IMR-90 (cell line): ENCODE data around the gene CPEB1. TPM values are rescaled to one million over a fixed set of nuclear protein-coding genes. Genes with fewer than 3 reads are reported as not detected.

ENCODE experiments used
- ATAC-seq: fragments of 200-7000 bp; cut with Tn5 transposase; 2 replicates; pipeline ENCODE4 v1.9.1; 2020; ENCODE audit warnings: low read depth, mild to moderate bottlenecking, moderate library complexity
- BruUV-seq: library from RNA; stranded (reverse); fragments of 400-500 nt; replicated peaks from 2 replicates; lab custom pipeline; 2021; lab: Mats Ljungman, UMichigan
- CTCF ChIA-PET: fragments of 300-600 bp; formaldehyde crosslinking; extraction: SDS; loops from one replicate; lab custom pipeline; 2021; ENCODE audit warnings: antibody characterized with exemption; lab: Yijun Ruan, JAX
- POLR2A ChIA-PET: fragments of 300-600 bp; sonication (Branson Sonifier 250); formaldehyde crosslinking; loops from one replicate; lab custom pipeline; 2022; ENCODE audit warnings: antibody characterized with exemption; ENCODE audit not compliant: unreplicated experiment; lab: Charles Lee
- DNase-seq: peaks from one replicate; pipeline ENCODE4 v3.0.0; 2013
- H2AFZ ChIP-seq: replicated peaks from 2 replicates; pipeline ENCODE3; 2013; ENCODE audit warnings: low read length, mild to moderate bottlenecking; ENCODE audit not compliant: poor library complexity
- H2AK5ac ChIP-seq: 2 replicates; pipeline ENCODE4 v1.6.1; 2013; ENCODE audit warnings: low read depth, low read length, inconsistent platforms
- H2AK9ac ChIP-seq: replicated peaks from 2 replicates; pipeline ENCODE3; 2013; ENCODE audit warnings: mild to moderate bottlenecking, low read depth, low read length, moderate library complexity; ENCODE audit not compliant: poor library complexity
- H2BK120ac ChIP-seq: 2 replicates; pipeline ENCODE4 v1.6.1; 2013; ENCODE audit warnings: low read depth, low read length, inconsistent platforms
- H2BK15ac ChIP-seq: 3 replicates; pipeline ENCODE4 v1.6.1; 2013; ENCODE audit warnings: low read depth, low read length, inconsistent platforms
- H2BK20ac ChIP-seq: 2 replicates; pipeline ENCODE4 v1.6.1; 2013; ENCODE audit warnings: low read depth, mild to moderate bottlenecking, inconsistent platforms, low read length, moderate library complexity
- H2BK5ac ChIP-seq: 2 replicates; pipeline ENCODE4 v1.6.1; 2013; ENCODE audit warnings: mild to moderate bottlenecking, low read depth, low read length, inconsistent platforms; ENCODE audit not compliant: poor library complexity, severe bottlenecking
- H3K14ac ChIP-seq: replicated peaks from 2 replicates; pipeline ENCODE4 v1.6.1; 2013; ENCODE audit warnings: low read depth, low read length, inconsistent platforms
- H3K18ac ChIP-seq: 2 replicates; pipeline ENCODE4 v1.6.1; 2013; ENCODE audit warnings: low read depth, low read length, control low read depth
- H3K23ac ChIP-seq: 2 replicates; pipeline ENCODE4 v1.6.1; 2013; ENCODE audit warnings: low read depth, low read length, inconsistent platforms
- H3K27ac ChIP-seq: 2 replicates; pipeline ENCODE4 v1.5.1; 2013; ENCODE audit warnings: mild to moderate bottlenecking, control low read depth, low read length; ENCODE audit not compliant: insufficient read depth
- H3K27me3 ChIP-seq: 2 replicates; pipeline ENCODE4 v1.6.1; 2013; ENCODE audit warnings: low read length; ENCODE audit not compliant: control insufficient read depth, insufficient read depth
- H3K36me3 ChIP-seq: 2 replicates; pipeline ENCODE4 v1.6.1; 2013; ENCODE audit warnings: low read length, mixed read lengths; ENCODE audit not compliant: control insufficient read depth, insufficient read depth
- H3K4ac ChIP-seq: 2 replicates; pipeline ENCODE4 v1.6.1; 2013; ENCODE audit warnings: low read depth, low read length, inconsistent platforms
- H3K4me1 ChIP-seq: 2 replicates; pipeline ENCODE4 v1.6.1; 2013; ENCODE audit warnings: low read length, mixed read lengths; ENCODE audit not compliant: control insufficient read depth, insufficient read depth
- H3K4me2 ChIP-seq: 2 replicates; pipeline ENCODE4 v1.6.1; 2013; ENCODE audit warnings: low read depth, mild to moderate bottlenecking, control low read depth, low read length, moderate library complexity
- H3K4me3 ChIP-seq: 2 replicates; pipeline ENCODE4 v1.5.1; 2013; ENCODE audit warnings: low read depth, mild to moderate bottlenecking, control low read depth, low read length, moderate library complexity; ENCODE audit not compliant: insufficient read depth
- H3K56ac ChIP-seq: 2 replicates; pipeline ENCODE4 v1.6.1; 2013; ENCODE audit warnings: low read length, inconsistent platforms; ENCODE audit not compliant: insufficient read depth; ENCODE audit errors: extremely low read depth
- H3K79me1 ChIP-seq, 2 experiments: 2 replicates each; pipeline ENCODE4 v1.6.1; 2013; ENCODE audit warnings: low read length in 2 of 2, inconsistent platforms in 1 of 2, low read depth in 1 of 2
- H3K9ac ChIP-seq: 2 replicates; pipeline ENCODE4 v1.6.1; 2013; ENCODE audit warnings: low read depth, low read length, control low read depth
- H3K9me1 ChIP-seq: 2 replicates; pipeline ENCODE4 v1.6.1; 2013; ENCODE audit warnings: low read length, inconsistent platforms; ENCODE audit not compliant: insufficient read depth
- H3K9me3 ChIP-seq: 2 replicates; pipeline ENCODE4 v1.6.1; 2013; ENCODE audit warnings: low read length; ENCODE audit not compliant: control insufficient read depth, insufficient read depth
- H4K20me1 ChIP-seq: 2 replicates; pipeline ENCODE4 v1.6.1; 2013; ENCODE audit warnings: low read length, inconsistent platforms; ENCODE audit not compliant: insufficient read depth
- H4K5ac ChIP-seq: 2 replicates; pipeline ENCODE4 v1.6.1; 2013; ENCODE audit warnings: mild to moderate bottlenecking, low read depth, low read length, control low read depth
- H4K8ac ChIP-seq, 2 experiments: 2 replicates each; pipeline ENCODE4 v1.6.1; 2013; ENCODE audit warnings: low read depth in 2 of 2, low read length in 2 of 2, control low read depth in 1 of 2, inconsistent platforms in 1 of 2
- H4K91ac ChIP-seq: 2 replicates; pipeline ENCODE4 v1.6.1; 2013; ENCODE audit warnings: low read depth, low read length, inconsistent platforms; ENCODE audit not compliant: insufficient read depth
- BHLHE40 ChIP-seq: fragments of 150-350 bp; IDR thresholded peaks from 2 replicates; pipeline ENCODE4 v1.6.1; 2016; ENCODE audit warnings: mild to moderate bottlenecking, low read depth, low read length
- CEBPB ChIP-seq: IDR thresholded peaks from 2 replicates; pipeline ENCODE4 v1.6.1; 2012; ENCODE audit warnings: low read depth, low read length, improper control_type of control experiment
- CHD1 ChIP-seq: IDR thresholded peaks from 2 replicates; pipeline ENCODE4 v1.6.1; 2012; ENCODE audit warnings: low read depth, low read length, improper control_type of control experiment
- CTCF ChIP-seq: conservative IDR thresholded peaks from 2 replicates; pipeline ENCODE4 v1.5.1; 2012; ENCODE audit warnings: mild to moderate bottlenecking, low read depth, low read length, improper control_type of control experiment
- FOS ChIP-seq: fragments of 150-350 bp; IDR thresholded peaks from 2 replicates; pipeline ENCODE4 v1.6.1; 2016; ENCODE audit warnings: low read depth, low read length
- MAFK ChIP-seq: IDR thresholded peaks from 2 replicates; pipeline ENCODE4 v1.6.1; 2012; ENCODE audit warnings: low read depth, low read length, improper control_type of control experiment
- MAZ ChIP-seq: IDR thresholded peaks from 2 replicates; pipeline ENCODE4 v1.6.1; 2012; ENCODE audit warnings: low read depth, mild to moderate bottlenecking, low read length, improper control_type of control experiment, moderate library complexity, borderline replicate concordance
- MXI1 ChIP-seq: IDR thresholded peaks from 2 replicates; pipeline ENCODE4 v1.6.1; 2012; ENCODE audit warnings: low read depth, mild to moderate bottlenecking, low read length, moderate library complexity, borderline replicate concordance
- NFE2L2 ChIP-seq: fragments of 150-350 bp; IDR thresholded peaks from 2 replicates; pipeline ENCODE4 v1.6.1; 2016; ENCODE audit warnings: low read depth, mild to moderate bottlenecking, low read length
- POLR2A ChIP-seq: IDR thresholded peaks from 2 replicates; pipeline ENCODE4 v1.6.1; 2012; ENCODE audit warnings: mild to moderate bottlenecking, low read depth, low read length
- RAD21 ChIP-seq: IDR thresholded peaks from 2 replicates; pipeline ENCODE4 v1.6.1; 2012; ENCODE audit warnings: low read length, improper control_type of control experiment
- RCOR1 ChIP-seq: IDR thresholded peaks from 2 replicates; pipeline ENCODE4 v1.6.1; 2012; ENCODE audit warnings: mild to moderate bottlenecking, low read length, improper control_type of control experiment; ENCODE audit not compliant: insufficient replicate concordance
- RFX5 ChIP-seq: IDR thresholded peaks from 2 replicates; pipeline ENCODE4 v1.8.0; 2012; ENCODE audit warnings: low read depth, mild to moderate bottlenecking, low read length, moderate library complexity
- SMC3 ChIP-seq: fragments of 150-350 bp; IDR thresholded peaks from 2 replicates; pipeline ENCODE4 v1.6.1; 2016; ENCODE audit warnings: low read depth, mild to moderate bottlenecking, antibody characterized with exemption, low read length, moderate library complexity
- USF2 ChIP-seq: fragments of 150-350 bp; IDR thresholded peaks from 2 replicates; pipeline ENCODE4 v1.6.1; 2017; ENCODE audit warnings: mild to moderate bottlenecking, antibody characterized with exemption, low read length, low read depth
- WGBS, 2 experiments: methylation state at CpG; one replicate each; pipeline versions ENCODE4 v1.1.5 to v1.1.7; 2013; ENCODE audit warnings: missing lambda C conversion rate in 2 of 2; ENCODE audit not compliant: insufficient read length in 1 of 2; ENCODE audit errors: extremely low coverage in 2 of 2; 5-methylcytosine and 5-hydroxymethylcytosine counted together
- dilution Hi-C: fragments of 300-500 bp; cut with HindIII; formaldehyde crosslinking; loops from one replicate; pipeline ENCODE4 v1.14.3; 2018; ENCODE audit warnings: low sequenced_read_pairs; ENCODE audit not compliant: unreplicated experiment
- in situ Hi-C: fragments of 300-500 bp; cut with MboI; formaldehyde crosslinking; loops from 3 replicates; pipeline ENCODE4 v1.14.3; 2019; ENCODE audit warnings: low sequenced_read_pairs, inconsistent platforms, mixed read lengths
- intact Hi-C: fragments of 100-400 bp; cut with micrococcal nuclease; formaldehyde crosslinking; loops from 2 replicates; pipeline ENCODE4 v1.10.0; 2022
- polyA plus RNA-seq, 3 experiments: library from polyadenylated mRNA; depleted of rRNA; stranded (reverse); fragments of >200 nt; gene quantifications; 2 replicates each; pipeline ENCODE4 v1.2.3, GENCODE V29; 2012; ENCODE audit warnings: low replicate concordance in 1 of 3
- total RNA-seq: library from RNA; depleted of rRNA; stranded (reverse); fragments of >200 nt; gene quantifications from 2 replicates; pipeline ENCODE4 v1.2.3, GENCODE V29; 2012

Gene CPEB1
- total and polyA plus RNA-seq, 2 of the 4 experiments (the other 2 are of a cell fraction) = 8.9 to 12.5 TPM

DNA sequence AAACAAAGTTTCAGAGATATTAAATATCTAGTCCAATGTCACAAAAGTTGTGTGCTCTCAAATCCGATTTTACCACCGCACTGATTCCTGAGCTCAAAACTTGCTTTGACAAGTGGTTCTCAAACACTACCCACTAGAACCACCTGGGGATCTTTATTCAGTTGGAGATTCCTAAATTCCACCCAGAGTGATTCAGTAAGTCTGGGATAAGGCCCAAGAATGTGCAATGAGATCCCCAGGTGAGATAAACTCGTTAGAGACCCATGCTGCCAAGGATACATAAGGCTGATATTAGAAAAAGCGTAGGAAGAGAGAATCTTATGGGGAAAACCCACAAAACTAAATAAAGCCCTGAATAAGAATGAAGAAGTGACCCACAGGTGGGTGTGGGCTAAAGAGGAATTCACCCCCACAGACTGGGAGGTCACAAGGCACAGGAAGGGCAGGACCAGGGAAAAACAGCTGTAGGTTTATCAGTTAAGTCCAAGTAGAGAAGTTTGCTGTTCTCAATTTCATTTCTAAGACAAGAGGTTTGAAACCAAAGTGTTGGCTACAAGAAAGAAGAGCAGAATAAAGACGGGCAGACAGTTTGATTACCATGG is 95.4 kb downstream of the CPEB1 start:
- no TSS peak for BruUV-seq
- CTCF ChIA-PET = interaction anchor here (0.6 kb wide), 1 partner anchor 1249 kb away, joined by 5 read pairs; no protein-coding TSS in a partner anchor

More for the DNA sequence above, 95.4 kb downstream of the CPEB1 start:
- H3K4me1 ChIP-seq = no peaks in the 10 kb centered on the region
- no peak overlapping the region for H2AK5ac ChIP-seq
- no peak overlapping the region for H3K56ac ChIP-seq
- H3K14ac ChIP-seq = no peak overlapping the region
- H3K4ac ChIP-seq = no peak overlapping the region
- H2AK9ac ChIP-seq = no peak overlapping the region
- H3K36me3 ChIP-seq = peaks cover 2% of the 10 kb centered on the region
- no peak for TF ChIP-seq USF2
- no peak for TF ChIP-seq NFE2L2
- no peak for TF ChIP-seq BHLHE40
- TF ChIP-seq CHD1 = no peak
- no peak for TF ChIP-seq CEBPB
- TF ChIP-seq RFX5 = no peak
- no peak for TF ChIP-seq MAZ
- TF ChIP-seq SMC3 = no peak
- no peak for TF ChIP-seq POLR2A
- TF ChIP-seq MXI1 = no peak
- no peak for TF ChIP-seq FOS
- no peak for TF ChIP-seq RCOR1
- TF ChIP-seq RAD21 = no peak
- TF ChIP-seq MAFK = no peak
- TF ChIP-seq CTCF = no peak
- no peaks in the 10 kb centered on the region for H4K20me1 ChIP-seq
- no peak overlapping the region for H2BK20ac ChIP-seq
- no peak overlapping the region for H2AFZ ChIP-seq
- H3K27me3 ChIP-seq = no peaks in the 10 kb centered on the region
- POLR2A ChIA-PET = no interaction called here
- H3K4me3 ChIP-seq = no peak overlapping the region
- dilution Hi-C loops = no loop called here
- in situ Hi-C loops = no loop called here
- H2BK120ac ChIP-seq = no peak overlapping the region
- no peaks in the 10 kb centered on the region; the same call in 1 of the 2 replicates for H3K9me1 ChIP-seq
- H4K8ac ChIP-seq = no peak overlapping the region
- no peak overlapping the region for H4K91ac ChIP-seq
- no peak overlapping the region for H3K18ac ChIP-seq
- no peaks in the 10 kb centered on the region for H3K79me1 ChIP-seq
- H3K23ac ChIP-seq = no peak overlapping the region
- H2BK15ac ChIP-seq = no peak overlapping the region
- H4K5ac ChIP-seq = no peak overlapping the region
- no peaks in the 10 kb centered on the region for H3K9me3 ChIP-seq
- no peak for DNase-seq
- no peak overlapping the region for H2BK5ac ChIP-seq
- H3K4me2 ChIP-seq = no peak overlapping the region
- no peak overlapping the region for H3K27ac ChIP-seq
- 50% methylated on average over 1 of the region's 5 CpGs; no CpG with 5 or more reads in 1 of the 2 experiments for WGBS, 2 experiments
- intact Hi-C loops = no loop called here
- no peak overlapping the region for H3K9ac ChIP-seq
- no peak for ATAC-seq
